IMR-90 (cell line): Measurements from ENCODE around the gene PRPF40A. TPM values are rescaled to one million over a fixed set of nuclear protein-coding genes. Genes with fewer than 3 reads are reported as not detected.

Experiments
- ATAC-seq: fragments of 200-7000 bp; cut with Tn5 transposase; 2 replicates; pipeline ENCODE4 v1.9.1; 2020; ENCODE audit warnings: low read depth, mild to moderate bottlenecking, moderate library complexity
- BruUV-seq: library from RNA; stranded (reverse); fragments of 400-500 nt; replicated peaks from 2 replicates; lab custom pipeline; 2021; lab: Mats Ljungman, UMichigan
- CTCF ChIA-PET: fragments of 300-600 bp; formaldehyde crosslinking; extraction: SDS; loops from one replicate; lab custom pipeline; 2021; ENCODE audit warnings: antibody characterized with exemption; lab: Yijun Ruan, JAX
- POLR2A ChIA-PET: fragments of 300-600 bp; sonication (Branson Sonifier 250); formaldehyde crosslinking; loops from one replicate; lab custom pipeline; 2022; ENCODE audit warnings: antibody characterized with exemption; ENCODE audit not compliant: unreplicated experiment; lab: Charles Lee
- DNase-seq: peaks from one replicate; pipeline ENCODE4 v3.0.0; 2013
- H2AFZ ChIP-seq: replicated peaks from 2 replicates; pipeline ENCODE3; 2013; ENCODE audit warnings: low read length, mild to moderate bottlenecking; ENCODE audit not compliant: poor library complexity
- H2AK5ac ChIP-seq: 2 replicates; pipeline ENCODE4 v1.6.1; 2013; ENCODE audit warnings: low read depth, low read length, inconsistent platforms
- H2AK9ac ChIP-seq: replicated peaks from 2 replicates; pipeline ENCODE3; 2013; ENCODE audit warnings: mild to moderate bottlenecking, low read depth, low read length, moderate library complexity; ENCODE audit not compliant: poor library complexity
- H2BK120ac ChIP-seq: 2 replicates; pipeline ENCODE4 v1.6.1; 2013; ENCODE audit warnings: low read depth, low read length, inconsistent platforms
- H2BK15ac ChIP-seq: 3 replicates; pipeline ENCODE4 v1.6.1; 2013; ENCODE audit warnings: low read depth, low read length, inconsistent platforms
- H2BK20ac ChIP-seq: 2 replicates; pipeline ENCODE4 v1.6.1; 2013; ENCODE audit warnings: low read depth, mild to moderate bottlenecking, inconsistent platforms, low read length, moderate library complexity
- H2BK5ac ChIP-seq: 2 replicates; pipeline ENCODE4 v1.6.1; 2013; ENCODE audit warnings: mild to moderate bottlenecking, low read depth, low read length, inconsistent platforms; ENCODE audit not compliant: poor library complexity, severe bottlenecking
- H3K14ac ChIP-seq: replicated peaks from 2 replicates; pipeline ENCODE4 v1.6.1; 2013; ENCODE audit warnings: low read depth, low read length, inconsistent platforms
- H3K18ac ChIP-seq: 2 replicates; pipeline ENCODE4 v1.6.1; 2013; ENCODE audit warnings: low read depth, low read length, control low read depth
- H3K23ac ChIP-seq: 2 replicates; pipeline ENCODE4 v1.6.1; 2013; ENCODE audit warnings: low read depth, low read length, inconsistent platforms
- H3K27ac ChIP-seq: 2 replicates; pipeline ENCODE4 v1.5.1; 2013; ENCODE audit warnings: mild to moderate bottlenecking, control low read depth, low read length; ENCODE audit not compliant: insufficient read depth
- H3K27me3 ChIP-seq: 2 replicates; pipeline ENCODE4 v1.6.1; 2013; ENCODE audit warnings: low read length; ENCODE audit not compliant: control insufficient read depth, insufficient read depth
- H3K36me3 ChIP-seq: 2 replicates; pipeline ENCODE4 v1.6.1; 2013; ENCODE audit warnings: low read length, mixed read lengths; ENCODE audit not compliant: control insufficient read depth, insufficient read depth
- H3K4ac ChIP-seq: 2 replicates; pipeline ENCODE4 v1.6.1; 2013; ENCODE audit warnings: low read depth, low read length, inconsistent platforms
- H3K4me1 ChIP-seq: 2 replicates; pipeline ENCODE4 v1.6.1; 2013; ENCODE audit warnings: low read length, mixed read lengths; ENCODE audit not compliant: control insufficient read depth, insufficient read depth
- H3K4me2 ChIP-seq: 2 replicates; pipeline ENCODE4 v1.6.1; 2013; ENCODE audit warnings: low read depth, mild to moderate bottlenecking, control low read depth, low read length, moderate library complexity
- H3K4me3 ChIP-seq: 2 replicates; pipeline ENCODE4 v1.5.1; 2013; ENCODE audit warnings: low read depth, mild to moderate bottlenecking, control low read depth, low read length, moderate library complexity; ENCODE audit not compliant: insufficient read depth
- H3K56ac ChIP-seq: 2 replicates; pipeline ENCODE4 v1.6.1; 2013; ENCODE audit warnings: low read length, inconsistent platforms; ENCODE audit not compliant: insufficient read depth; ENCODE audit errors: extremely low read depth
- H3K79me1 ChIP-seq, 2 experiments: 2 replicates each; pipeline ENCODE4 v1.6.1; 2013; ENCODE audit warnings: low read length in 2 of 2, inconsistent platforms in 1 of 2, low read depth in 1 of 2
- H3K9ac ChIP-seq: 2 replicates; pipeline ENCODE4 v1.6.1; 2013; ENCODE audit warnings: low read depth, low read length, control low read depth
- H3K9me1 ChIP-seq: 2 replicates; pipeline ENCODE4 v1.6.1; 2013; ENCODE audit warnings: low read length, inconsistent platforms; ENCODE audit not compliant: insufficient read depth
- H3K9me3 ChIP-seq: 2 replicates; pipeline ENCODE4 v1.6.1; 2013; ENCODE audit warnings: low read length; ENCODE audit not compliant: control insufficient read depth, insufficient read depth
- H4K20me1 ChIP-seq: 2 replicates; pipeline ENCODE4 v1.6.1; 2013; ENCODE audit warnings: low read length, inconsistent platforms; ENCODE audit not compliant: insufficient read depth
- H4K5ac ChIP-seq: 2 replicates; pipeline ENCODE4 v1.6.1; 2013; ENCODE audit warnings: mild to moderate bottlenecking, low read depth, low read length, control low read depth
- H4K8ac ChIP-seq, 2 experiments: 2 replicates each; pipeline ENCODE4 v1.6.1; 2013; ENCODE audit warnings: low read depth in 2 of 2, low read length in 2 of 2, control low read depth in 1 of 2, inconsistent platforms in 1 of 2
- H4K91ac ChIP-seq: 2 replicates; pipeline ENCODE4 v1.6.1; 2013; ENCODE audit warnings: low read depth, low read length, inconsistent platforms; ENCODE audit not compliant: insufficient read depth
- MAFK ChIP-seq: IDR thresholded peaks from 2 replicates; pipeline ENCODE4 v1.6.1; 2012; ENCODE audit warnings: low read depth, low read length, improper control_type of control experiment
- MXI1 ChIP-seq: IDR thresholded peaks from 2 replicates; pipeline ENCODE4 v1.6.1; 2012; ENCODE audit warnings: low read depth, mild to moderate bottlenecking, low read length, moderate library complexity, borderline replicate concordance
- WGBS, 2 experiments: methylation state at CpG; one replicate each; pipeline versions ENCODE4 v1.1.5 to v1.1.7; 2013; ENCODE audit warnings: missing lambda C conversion rate in 2 of 2; ENCODE audit not compliant: insufficient read length in 1 of 2; ENCODE audit errors: extremely low coverage in 2 of 2; 5-methylcytosine and 5-hydroxymethylcytosine counted together
- dilution Hi-C: fragments of 300-500 bp; cut with HindIII; formaldehyde crosslinking; loops from one replicate; pipeline ENCODE4 v1.14.3; 2018; ENCODE audit warnings: low sequenced_read_pairs; ENCODE audit not compliant: unreplicated experiment
- in situ Hi-C: fragments of 300-500 bp; cut with MboI; formaldehyde crosslinking; loops from 3 replicates; pipeline ENCODE4 v1.14.3; 2019; ENCODE audit warnings: low sequenced_read_pairs, inconsistent platforms, mixed read lengths
- intact Hi-C: fragments of 100-400 bp; cut with micrococcal nuclease; formaldehyde crosslinking; loops from 2 replicates; pipeline ENCODE4 v1.10.0; 2022
- polyA plus RNA-seq, 3 experiments: library from polyadenylated mRNA; depleted of rRNA; stranded (reverse); fragments of >200 nt; gene quantifications; 2 replicates each; pipeline ENCODE4 v1.2.3, GENCODE V29; 2012; ENCODE audit warnings: low replicate concordance in 1 of 3
- total RNA-seq: library from RNA; depleted of rRNA; stranded (reverse); fragments of >200 nt; gene quantifications from 2 replicates; pipeline ENCODE4 v1.2.3, GENCODE V29; 2012

Gene PRPF40A
- total and polyA plus RNA-seq, 2 of the 4 experiments (the other 2 are of a cell fraction), result 49.1 to 150 TPM

- Histone ChIP-seq H3K4me1 (no peaks in the 10 kb centered on the region), H3K23ac (no peak overlapping the region), H3K56ac (no peak overlapping the region), H2AK9ac (no peak overlapping the region), H2BK5ac (no peak overlapping the region), H4K8ac (no peak overlapping the region), H4K20me1 (no peaks in the 10 kb centered on the region), H3K9me1 (no peaks in the 10 kb centered on the region), H4K5ac (no peak overlapping the region), H3K9ac (no peak overlapping the region), H3K4me2 (no peak overlapping the region), H2BK20ac (no peak overlapping the region), H3K14ac (no peak overlapping the region), H2BK120ac (no peak overlapping the region), H3K4me3 (no peak overlapping the region), H3K4ac (no peak overlapping the region), H2AFZ (no peak overlapping the region), H3K79me1 (no peaks in the 10 kb centered on the region), H3K36me3 (peaks cover 25% of the 10 kb centered on the region), H3K18ac (no peak overlapping the region), H3K27me3 (no peaks in the 10 kb centered on the region), H3K9me3 (no peaks in the 10 kb centered on the region), H4K91ac (no peak overlapping the region), H2BK15ac (no peak overlapping the region), H3K27ac (no peak overlapping the region), H2AK5ac (no peak overlapping the region)
- TF ChIP-seq MAFK, result peak; percentile 72
- TF ChIP-seq MXI1, result no peak
- DNase-seq (no peak), ATAC-seq (no peak)
- no TSS peak for BruUV-seq
- dilution Hi-C loops (no loop called here), intact Hi-C loops (no loop called here), in situ Hi-C loops (loop anchor here (25.0 kb wide), 1 partner anchor 1196 kb away; no protein-coding TSS in a partner anchor)
- no CpG with 5 or more reads among the region's 1 CpG for WGBS, 2 experiments
- ChIA-PET CTCF (interaction anchor here (1.2 kb wide), 1 partner anchor 23 kb away, joined by 5 read pairs; no protein-coding TSS in a partner anchor), POLR2A (no interaction called here)
These were observed 59.0 kb downstream of the PRPF40A start for GRCh38 chr2:152658221-152658620.
